HG03460 (cell line): Measurements from ENCODE around the gene CRYBG2.
"Not testable (repeated sequence)": the region's sequence is repeated elsewhere in the genome, so short reads cannot be mapped to it uniquely, and the experiment has no call there.

ENCODE experiments used
- ATAC-seq: cut with Tn5 transposase; IDR thresholded peaks from one replicate; pipeline ENCODE4 v1.9.1; 2021; ENCODE audit not compliant: unreplicated experiment

The CRYBG2 gene

DNA sequence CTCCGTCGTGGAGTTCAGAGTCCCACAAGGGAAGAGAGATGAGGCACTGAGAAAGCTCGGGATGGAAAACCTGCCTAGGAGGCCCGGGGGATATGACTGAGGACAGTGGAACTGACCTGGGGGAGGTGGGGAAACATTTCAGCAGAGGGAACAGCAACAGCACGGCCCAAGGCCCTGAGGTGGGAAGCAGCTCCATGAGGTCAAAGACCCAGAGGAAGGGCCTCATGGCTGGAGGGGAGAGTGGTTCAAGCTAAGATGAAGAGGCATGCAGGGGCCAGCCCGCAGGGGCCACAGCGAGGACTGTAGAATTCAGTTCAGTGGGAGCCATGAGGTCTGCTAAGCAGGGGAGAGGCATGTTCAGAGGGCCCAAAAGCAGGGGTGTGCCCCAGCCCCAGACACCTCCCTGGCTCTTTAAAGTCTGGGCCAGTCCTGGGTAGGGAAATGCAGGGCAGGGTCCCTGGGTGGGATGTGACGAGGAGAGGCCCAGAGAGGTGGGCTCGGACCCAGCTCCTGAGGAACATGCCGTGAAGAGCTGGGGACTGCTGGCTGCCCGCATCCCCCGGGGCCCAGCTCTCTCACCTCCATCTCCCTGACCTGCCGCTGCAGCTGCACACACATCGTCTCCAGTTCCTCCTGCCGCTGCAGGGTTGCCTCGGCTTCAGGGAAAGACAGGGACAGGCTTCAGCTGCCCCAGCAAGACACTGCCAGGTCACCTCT, 57.4 kb downstream of the CRYBG2 start:
- ATAC-seq = no peak

DNA sequence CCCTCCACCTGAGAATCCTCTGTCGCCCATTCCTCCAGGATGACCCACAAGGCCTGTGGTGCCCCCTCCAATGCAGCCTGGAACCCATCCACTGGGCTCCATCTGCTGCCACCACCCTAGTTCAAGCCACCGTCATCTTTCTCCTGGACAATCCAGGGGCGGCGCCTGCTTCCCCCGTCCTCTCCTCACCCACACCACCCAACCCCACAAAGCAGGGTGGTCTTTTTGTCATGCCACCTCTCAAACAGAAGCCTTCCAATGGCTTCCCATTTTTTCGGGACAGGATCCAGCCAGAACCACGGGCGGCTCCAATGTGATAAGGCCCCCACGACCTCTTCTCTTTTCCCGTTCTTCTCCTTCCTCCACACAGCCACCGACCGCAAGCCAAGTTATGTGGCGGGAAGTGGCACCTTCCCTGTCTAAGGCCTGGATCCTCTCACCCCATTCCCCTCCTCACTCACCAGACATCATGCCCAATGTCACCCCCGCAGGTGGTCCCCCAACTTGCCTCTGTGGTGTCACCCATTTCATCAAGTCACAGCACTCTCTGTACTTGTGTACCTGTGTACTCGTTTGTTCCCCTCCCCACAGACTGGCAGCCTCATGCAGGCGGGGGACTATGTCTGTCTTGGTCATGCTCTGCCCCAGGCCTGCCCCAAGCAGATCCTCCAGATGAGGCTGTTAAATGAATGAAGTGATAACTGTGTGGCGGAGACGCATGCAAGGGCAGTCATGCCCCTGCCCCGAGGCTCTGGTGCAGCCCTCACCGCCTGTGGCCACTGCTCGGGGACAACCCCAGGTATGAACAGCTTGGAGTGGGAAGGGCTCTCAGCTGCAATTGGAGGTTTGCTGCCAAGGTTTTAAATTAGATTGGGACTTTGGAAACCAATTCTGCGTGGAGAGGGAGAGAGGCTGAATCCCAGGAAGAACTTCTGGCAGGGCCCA, 58.5 kb downstream of the CRYBG2 start:
- no peak for ATAC-seq

DNA sequence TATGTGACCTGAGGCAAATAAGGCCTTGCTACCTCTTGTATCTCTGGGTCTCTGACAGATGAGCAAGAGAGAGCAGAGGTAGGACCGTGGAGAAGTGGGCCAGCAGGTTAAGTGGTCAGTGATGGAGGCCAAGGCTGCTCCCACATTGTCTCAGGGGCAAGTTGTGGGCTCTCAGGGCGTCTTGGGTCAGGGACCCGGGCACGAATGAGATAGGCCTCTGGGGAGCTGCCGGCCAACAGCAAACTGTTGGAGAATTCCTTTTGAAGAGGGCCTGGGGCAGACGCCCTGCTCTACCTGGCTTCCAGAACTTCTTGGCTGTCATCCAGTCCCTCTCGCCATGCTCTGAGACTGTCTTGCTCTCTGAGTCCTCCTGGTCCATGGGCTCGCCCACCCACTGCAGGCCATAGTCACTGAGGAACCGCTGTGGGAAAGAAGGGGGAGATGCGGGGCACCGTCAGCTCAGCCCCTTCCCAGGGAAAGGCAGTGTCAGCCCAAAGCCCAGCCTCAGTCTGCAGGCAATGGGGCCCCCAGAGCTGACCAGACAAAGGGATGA, 59.9 kb downstream of the CRYBG2 start:
- no peak for ATAC-seq

DNA sequence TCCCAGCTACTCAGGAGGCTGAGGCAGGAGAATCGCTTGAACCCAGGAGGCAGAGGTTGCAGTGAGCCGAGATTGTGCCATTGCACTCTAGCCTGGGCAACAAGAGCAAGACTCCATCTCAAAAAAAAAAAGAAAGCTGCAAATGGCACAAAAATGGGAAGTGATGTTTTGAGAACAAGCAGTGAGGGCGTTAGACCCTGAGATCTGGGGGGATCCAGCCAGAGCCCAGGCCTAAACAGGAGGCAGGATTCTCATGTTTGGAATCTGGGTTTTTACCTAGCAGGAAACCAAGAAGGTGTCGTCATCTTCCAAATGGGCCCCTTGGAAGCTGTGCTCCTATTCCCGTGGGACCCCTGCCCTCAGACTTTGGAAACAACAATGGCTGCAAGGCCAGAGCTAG, 61.2 kb downstream of the CRYBG2 start:
- ATAC-seq = not testable (repeated sequence)

DNA sequence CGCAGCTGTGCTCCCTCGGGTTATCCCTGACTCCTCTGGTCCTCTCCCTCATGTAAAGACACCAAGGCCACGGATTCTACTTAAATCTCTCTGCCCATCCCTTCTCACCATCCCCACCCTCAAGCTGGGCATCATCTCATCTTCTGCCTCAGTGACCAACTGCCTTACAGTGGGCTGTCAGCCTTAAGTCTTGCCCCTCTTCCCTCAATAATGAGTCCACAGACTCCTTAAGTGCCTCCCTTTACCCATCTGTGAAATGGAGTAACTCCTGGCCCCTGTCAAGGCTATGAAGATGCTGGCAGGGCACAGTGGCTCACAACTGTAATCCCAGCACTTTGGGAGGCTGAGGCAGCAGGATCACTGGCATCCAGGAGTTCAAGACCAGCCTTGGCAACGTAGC, 62.0 kb downstream of the CRYBG2 start:
- ATAC-seq = no peak

DNA sequence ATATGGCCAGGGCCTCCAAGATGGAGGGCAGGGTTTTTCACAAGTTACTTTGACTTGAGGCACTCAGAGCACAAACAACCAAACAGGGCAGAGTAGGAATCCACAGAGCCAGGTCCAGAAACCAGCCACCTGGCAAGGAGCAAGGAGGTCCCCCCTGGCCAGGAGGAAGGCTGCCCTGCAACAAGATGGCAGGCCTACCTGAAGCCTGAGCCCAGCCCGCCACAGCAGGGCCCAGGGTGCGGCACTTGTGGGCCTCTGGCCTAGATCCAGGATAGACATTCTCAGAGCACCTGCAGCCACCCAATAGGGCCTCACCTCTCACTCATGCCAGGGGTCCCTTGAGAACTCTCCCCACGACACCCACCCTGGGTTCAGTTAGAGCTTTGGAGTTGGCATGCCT, 62.5 kb downstream of the CRYBG2 start:
- ATAC-seq = no peak

DNA sequence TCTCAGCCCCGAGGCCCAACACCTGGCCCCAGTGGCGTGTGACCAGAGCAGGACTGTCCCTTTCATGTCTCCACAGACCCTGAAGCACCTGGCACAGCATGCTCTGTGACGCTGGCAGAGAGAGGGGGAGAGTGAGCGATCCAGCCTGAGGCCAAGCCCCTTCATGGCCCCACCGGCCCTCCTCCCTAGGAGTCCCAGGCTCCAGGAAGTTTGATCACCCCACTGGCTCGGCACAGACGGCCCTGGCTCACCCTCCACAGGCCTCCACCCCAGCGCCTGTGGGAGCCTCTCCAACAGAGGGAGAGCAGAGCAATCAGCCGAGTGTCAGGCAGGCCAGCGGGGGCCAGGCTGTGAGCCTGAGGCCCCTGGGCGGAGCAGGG, 63.1 kb downstream of the CRYBG2 start:
- no peak for ATAC-seq

DNA sequence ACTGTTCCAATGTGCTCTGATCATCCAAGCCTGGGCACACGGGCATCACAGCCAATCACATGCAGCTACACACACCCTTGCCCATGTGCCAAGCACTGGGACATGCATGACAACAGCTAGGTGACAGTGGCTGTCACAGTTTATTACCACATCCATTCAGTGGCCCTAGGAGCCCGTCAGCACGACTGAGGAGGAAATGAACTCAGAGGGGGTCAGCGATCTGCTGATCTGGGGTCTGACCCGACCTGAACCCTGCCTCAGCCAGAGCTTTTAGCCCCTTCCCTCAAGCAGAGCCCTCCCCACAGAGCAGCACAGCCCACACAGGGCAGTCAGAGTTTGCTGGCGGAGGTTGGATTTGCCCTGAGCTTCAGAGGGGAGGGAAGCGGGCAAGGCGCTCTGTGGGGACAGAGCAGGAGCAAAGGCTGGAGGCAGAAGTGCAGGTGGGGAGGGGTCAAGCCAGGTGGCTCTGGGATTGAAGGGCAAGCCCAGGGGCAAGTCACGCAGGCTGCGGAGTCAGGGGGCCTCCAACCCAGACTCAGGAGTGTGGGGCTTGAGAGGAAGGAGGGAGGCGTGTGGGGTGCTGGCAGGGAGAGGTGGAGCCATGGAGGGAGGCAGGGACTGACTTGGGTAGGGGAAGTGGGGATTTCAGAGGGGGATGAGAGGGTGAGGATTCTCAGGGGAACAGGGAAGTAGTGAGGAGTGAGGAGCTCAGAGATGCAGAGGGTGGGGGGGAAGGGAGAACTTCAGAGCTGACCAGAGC, 63.6 kb downstream of the CRYBG2 start:
- no peak for ATAC-seq

DNA sequence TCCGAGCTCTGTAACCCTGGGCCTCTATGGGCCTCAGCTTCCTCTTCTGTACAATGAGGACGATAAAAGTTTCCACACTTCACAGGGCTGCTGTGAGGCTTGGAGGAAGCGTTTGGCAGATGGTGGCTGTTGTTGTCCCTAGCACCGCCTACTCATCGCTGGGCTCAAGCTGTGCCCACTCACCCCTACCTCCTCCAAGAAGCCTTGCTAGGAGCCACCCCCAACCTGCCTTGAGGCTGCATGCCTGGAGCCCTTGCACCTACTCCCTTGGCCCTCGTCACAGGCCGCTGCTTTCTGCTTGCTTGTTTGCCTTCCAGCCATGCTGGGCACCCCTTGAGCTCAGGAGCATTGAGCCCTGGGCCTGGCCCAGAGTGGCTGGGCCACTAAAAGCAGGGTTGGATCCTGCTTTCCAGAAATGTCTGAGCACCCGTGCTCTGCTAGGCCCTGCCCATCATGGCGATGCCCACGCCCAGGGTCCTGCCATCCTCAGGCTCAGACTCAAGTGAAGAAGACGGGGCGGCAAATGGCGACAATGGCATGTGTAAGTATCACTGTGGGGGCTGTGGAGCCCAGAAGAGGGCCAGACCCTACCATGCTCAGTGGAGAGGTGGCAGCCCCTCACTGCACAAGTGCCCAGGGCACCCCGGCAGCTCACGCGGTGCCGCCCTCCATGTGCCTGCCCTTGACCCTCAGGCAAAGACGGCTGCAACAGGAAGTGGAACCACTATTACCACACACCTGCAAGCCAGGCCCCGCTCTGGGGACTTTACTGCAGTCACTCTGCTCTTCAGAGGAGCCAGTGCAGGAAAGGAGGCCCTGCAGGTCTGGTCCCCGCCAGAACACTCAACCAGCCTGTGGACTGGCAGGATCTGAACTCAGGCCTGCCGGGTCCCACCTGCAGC, 64.5 kb downstream of the CRYBG2 start:
- ATAC-seq = peak; percentile 34

DNA sequence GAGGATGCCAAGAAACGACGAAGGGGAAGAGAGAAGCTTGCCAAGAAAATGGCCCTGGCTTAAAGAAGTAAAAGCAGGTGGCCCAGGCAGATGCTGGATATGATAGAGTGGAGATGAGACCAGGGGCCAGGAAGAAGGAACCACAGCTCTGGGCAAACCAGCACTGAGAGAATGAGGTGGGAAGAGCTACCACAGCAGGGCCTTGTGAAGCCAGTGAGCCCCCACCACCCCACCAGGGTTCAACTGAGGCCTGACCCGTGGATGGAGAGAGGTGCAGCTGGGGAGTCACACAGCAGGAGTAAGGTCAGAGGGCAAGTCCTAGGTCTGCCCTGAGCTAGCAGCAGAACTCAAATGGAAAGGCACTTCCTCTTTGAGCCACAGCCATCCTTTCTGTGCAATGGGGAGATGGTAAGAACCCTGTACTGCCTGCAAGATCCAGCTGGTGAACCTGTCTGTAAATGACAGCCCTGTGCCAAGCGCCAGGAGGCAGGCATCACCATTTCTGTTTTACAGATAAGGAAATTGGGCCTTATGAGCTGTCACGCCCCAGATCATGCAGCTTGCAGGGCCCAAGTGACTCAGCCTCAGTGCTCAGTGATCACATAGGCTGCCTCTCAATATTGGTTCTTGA, 65.5 kb downstream of the CRYBG2 start:
- no peak for ATAC-seq

DNA sequence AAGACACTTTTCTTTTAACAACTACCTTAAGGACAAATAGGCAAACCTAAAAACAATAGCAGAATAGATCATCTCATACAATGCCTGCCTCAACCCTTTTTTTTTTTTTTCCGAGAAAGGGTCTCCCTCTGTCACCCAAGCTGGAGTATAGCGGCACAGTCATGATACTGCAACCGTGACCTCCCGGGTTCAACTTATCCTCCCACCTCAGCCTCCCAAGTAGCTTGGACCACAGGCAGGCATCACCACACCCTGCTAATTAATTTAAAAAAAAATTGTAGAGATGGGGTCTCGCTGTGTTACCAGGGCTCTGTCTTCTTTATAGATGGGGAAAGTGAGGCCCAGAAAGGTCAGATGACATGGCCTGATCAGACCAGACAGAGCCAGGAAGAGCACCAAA, 66.1 kb downstream of the CRYBG2 start:
- ATAC-seq = no peak

DNA sequence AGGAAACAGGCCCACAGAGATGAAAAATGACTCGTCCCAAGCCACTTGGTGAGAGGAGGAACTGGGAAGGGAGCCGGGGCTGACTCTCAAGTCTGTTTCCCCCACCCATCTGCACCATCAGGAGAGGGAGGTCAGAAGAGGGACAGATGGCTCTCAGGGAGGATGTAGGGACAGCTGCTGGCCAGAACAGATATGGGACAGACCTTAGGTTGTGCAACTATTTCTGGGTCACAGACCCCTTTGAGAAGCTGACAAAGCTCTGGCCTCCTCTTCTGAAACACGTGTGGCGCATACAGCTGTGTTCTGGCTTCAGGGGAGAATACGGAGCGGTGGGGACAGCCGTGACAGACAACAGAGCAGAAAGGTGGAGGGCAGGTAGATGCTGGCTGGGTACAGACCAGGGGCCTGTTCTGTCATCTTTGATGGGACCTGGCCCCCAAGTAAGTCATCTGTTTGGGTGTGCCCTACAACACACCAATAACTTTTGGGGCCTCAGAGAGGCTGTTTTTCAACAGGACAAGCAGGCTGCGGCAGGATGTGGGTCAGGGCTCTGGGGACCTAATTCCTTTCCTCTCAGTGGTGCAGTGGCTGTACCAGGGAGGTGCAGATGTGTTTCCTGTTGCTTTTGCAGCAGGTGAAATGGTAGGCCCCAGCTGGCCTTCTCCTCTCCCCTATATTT, 66.8 kb downstream of the CRYBG2 start:
- peak; percentile 38 for ATAC-seq

DNA sequence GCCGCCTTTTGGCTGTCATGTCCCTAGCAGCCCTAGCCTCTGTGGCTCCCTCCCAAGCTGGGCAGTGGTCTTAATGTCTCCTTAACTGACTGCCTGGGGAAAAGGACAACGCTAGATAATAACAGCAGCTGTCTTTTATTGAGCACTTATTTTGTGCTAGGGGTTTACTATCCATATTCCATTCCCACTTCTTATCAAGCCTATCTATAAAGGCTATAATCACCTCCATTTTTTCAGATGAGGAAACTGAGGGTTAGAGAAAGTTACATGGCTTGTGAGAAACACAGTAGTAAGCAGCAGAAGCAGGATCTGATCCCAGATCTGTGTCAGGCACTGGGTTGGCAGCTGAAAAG, 67.9 kb downstream of the CRYBG2 start:
- ATAC-seq = no peak

DNA sequence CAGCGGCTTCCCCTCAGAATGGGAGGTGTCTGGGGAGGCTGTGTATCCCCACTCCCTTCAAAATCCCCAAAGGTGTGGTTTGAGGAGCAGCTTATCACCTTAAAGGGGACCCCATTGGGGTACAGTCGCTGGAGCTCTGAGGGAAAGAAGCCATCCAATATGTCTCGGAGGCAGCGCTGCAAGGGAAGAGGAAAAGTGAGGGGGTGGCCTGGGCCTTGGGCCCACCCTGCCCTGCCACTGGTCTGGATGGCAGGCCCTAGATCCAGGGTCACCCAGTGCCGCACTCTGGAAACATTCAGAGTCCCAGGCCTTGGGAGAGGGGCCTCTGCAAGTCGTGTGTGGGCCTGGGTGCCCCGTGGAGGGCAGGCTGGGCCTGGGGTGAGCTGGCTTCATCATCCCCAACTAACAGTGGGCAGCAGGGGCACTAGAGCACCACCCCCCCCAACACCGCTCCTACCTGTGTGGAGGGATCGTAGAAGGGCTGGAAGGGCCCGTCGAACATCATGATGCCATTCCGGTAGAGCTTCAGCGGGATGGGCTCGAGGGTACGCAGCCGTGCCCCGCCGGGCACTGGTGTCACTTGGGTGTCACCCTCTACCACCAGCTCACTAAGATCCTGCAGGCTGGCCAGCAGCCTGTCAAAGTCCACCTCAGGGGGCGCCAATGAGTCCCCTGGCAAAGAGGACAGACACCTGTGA, 68.4 kb downstream of the CRYBG2 start:
- ATAC-seq = no peak

DNA sequence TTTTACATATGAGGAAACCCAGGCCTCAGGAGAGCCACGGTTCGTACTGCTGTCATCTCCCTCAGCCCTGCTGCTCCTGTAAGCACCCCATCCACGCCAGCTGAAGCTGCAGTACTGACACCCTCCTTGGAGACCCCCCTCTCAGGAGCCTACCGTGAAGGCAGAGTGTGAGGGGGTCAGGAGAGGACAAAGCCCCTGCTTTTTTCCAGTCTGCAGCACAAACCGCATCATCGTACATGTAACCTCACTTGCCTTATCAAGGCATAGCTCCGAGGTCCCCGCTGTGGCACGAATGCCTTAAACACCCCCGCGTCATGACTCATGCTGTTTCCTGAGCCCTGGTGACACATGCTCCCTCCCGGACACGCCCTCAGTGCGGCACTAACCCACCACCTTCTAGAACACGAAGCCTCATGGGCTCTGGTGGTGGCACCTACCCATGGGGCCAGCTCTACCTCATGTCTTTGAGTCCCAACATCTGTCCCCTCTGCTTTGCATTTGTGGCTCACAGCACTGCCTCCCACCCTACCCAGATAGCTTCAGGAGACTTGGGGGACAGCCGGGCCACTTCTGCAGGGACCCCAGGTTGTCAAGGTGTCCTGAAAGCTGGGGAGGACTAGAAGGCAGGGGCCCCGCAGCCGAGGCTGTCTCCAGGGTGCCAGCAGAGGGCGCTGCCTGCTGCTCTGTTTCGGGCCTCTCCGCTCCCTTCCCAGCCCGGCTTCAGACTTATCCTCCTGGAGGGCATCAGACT, 69.2 kb downstream of the CRYBG2 start:
- ATAC-seq = no peak

DNA sequence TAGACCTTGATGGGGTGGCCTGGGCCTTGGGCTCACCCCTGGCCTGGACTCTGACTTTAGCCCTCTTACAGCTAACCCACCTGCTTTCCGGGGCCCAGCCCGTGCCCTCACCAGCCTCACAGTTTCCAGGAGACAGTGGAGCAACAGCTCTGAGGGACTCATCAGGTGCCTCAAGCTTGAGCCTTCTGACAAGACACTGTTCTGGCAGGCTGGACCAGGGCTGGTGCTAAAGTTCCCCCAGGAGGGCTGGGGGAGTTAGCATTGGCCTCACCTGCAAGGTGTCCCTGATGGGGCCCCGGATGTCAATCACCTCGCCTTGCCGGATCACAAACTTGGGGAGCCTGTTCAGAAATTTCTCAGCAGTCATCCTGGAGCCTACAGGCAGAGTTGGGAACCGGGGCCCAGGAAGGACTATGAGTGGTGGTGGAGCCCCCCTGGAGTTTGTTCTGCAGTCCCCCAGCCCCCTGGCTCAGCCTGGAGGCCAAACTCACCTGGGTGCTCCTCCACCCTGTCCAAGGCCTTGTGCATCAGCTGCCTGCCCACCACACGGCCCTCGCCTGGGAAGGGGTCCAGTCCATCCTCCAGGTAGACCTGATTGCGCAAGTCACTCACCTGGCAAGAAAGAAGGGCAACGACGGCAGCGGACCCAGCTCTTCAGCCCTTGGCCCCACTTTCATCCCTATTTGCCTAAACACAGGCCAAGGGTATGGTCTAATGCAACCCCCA, 69.9 kb downstream of the CRYBG2 start:
- no peak for ATAC-seq

DNA sequence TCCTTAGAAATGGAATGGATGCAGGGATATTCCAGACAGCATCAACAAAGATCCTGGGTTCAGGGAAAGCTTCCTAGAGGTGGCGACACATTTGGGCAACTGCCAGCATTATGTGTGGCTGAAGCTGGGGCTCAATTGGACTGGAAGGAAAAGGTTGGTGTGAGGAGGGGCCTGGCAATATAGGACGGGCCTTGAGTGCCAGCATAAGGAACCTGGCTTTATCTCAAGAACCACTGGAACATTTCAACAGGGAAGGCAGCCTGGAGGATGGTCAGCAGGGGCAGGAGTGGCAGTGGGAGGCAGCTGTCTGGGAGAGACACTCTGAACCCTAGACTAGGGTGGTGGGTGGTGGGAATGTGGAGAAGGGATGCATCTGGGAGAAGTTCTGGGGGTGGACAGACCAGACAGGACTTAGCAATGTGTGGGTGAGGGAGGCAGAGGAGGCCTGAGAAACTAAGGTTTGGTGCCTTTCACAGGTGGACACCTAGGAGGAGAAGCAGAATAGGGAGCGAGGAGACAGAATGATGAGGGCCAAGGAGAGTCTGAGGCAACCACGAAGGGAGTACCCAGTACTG, 70.6 kb downstream of the CRYBG2 start:
- ATAC-seq = no peak
